Stimulated activated CD8-positive, alpha-beta memory T cell treated with anti-CD3 and anti-CD28 coated beads, Interleukin-12 subunit alpha, Interleukin-12 subunit beta, amount 100 ng/mL, for 24 hours (primary cell): ENCODE measurements around the gene LUZP2.
"Not testable (repeated sequence)": the region's sequence is repeated elsewhere in the genome, so short reads cannot be mapped to it uniquely, and the experiment has no call there.

ENCODE experiments used
- DNase-seq: peaks from one replicate; pipeline ENCODE4 v3.0.0-alpha.2; 2020; ENCODE audit errors: extremely low read depth

The LUZP2 gene

GRCh38 chr11:24820541-24820940, 323.7 kb downstream of the LUZP2 start:
- DNase-seq, result no peak

- DNase-seq, result no peak
These were observed 332.2 kb downstream of the LUZP2 start for GRCh38 chr11:24828938-24829605.

- DNase-seq, result no peak
These were observed 336.7 kb downstream of the LUZP2 start for GRCh38 chr11:24833573-24833972.

- no peak for DNase-seq
These were observed 340.3 kb downstream of the LUZP2 start for GRCh38 chr11:24837112-24837511.

GRCh38 chr11:24842308-24842707, 345.5 kb downstream of the LUZP2 start:
- DNase-seq, result no peak

GRCh38 chr11:24844406-24844805, 347.6 kb downstream of the LUZP2 start:
- no peak for DNase-seq

- DNase-seq, result no peak
These were observed 352.0 kb downstream of the LUZP2 start for GRCh38 chr11:24848857-24849256.

- no peak for DNase-seq
These were observed 359.1 kb downstream of the LUZP2 start for GRCh38 chr11:24855951-24856350.

- no peak for DNase-seq
These were observed 363.0 kb downstream of the LUZP2 start for GRCh38 chr11:24859801-24860300.

- DNase-seq, result no peak
These were observed 364.6 kb downstream of the LUZP2 start for GRCh38 chr11:24861440-24861839.

GRCh38 chr11:24866743-24867142, 369.9 kb downstream of the LUZP2 start:
- no peak for DNase-seq

GRCh38 chr11:24870048-24870447, 373.2 kb downstream of the LUZP2 start:
- no peak for DNase-seq

GRCh38 chr11:24872186-24872585, 375.3 kb downstream of the LUZP2 start:
- DNase-seq, result no peak

GRCh38 chr11:24872651-24873311, 375.9 kb downstream of the LUZP2 start:
- DNase-seq, result no peak

GRCh38 chr11:24880962-24881361, 384.1 kb downstream of the LUZP2 start:
- no peak for DNase-seq

GRCh38 chr11:24885580-24886173, 388.8 kb downstream of the LUZP2 start:
- no peak for DNase-seq

- DNase-seq, result no peak
These were observed 390.2 kb downstream of the LUZP2 start for GRCh38 chr11:24886880-24887619.

GRCh38 chr11:24890426-24890825, 393.6 kb downstream of the LUZP2 start:
- no peak for DNase-seq

GRCh38 chr11:24891845-24892492, 395.1 kb downstream of the LUZP2 start:
- DNase-seq, result not testable (repeated sequence)

- no peak for DNase-seq
These were observed 399.4 kb downstream of the LUZP2 start for GRCh38 chr11:24896118-24896835.

- DNase-seq, result no peak
These were observed 403.7 kb downstream of the LUZP2 start for GRCh38 chr11:24900514-24900913.
